Breast epithelium (tissue), 3 donors: ENCODE data around the gene UNC5B.

Experiments used
- CTCF ChIP-seq, 3 donors: fragments of 450-650 bp; IDR thresholded peaks; one replicate each; pipeline ENCODE4 v1.5.1; 2016 to 2017; ENCODE audit warnings: antibody characterized with exemption in 3 of 3, mild to moderate bottlenecking in 3 of 3, moderate library complexity in 3 of 3
- POLR2A ChIP-seq: fragments of 450-650 bp; IDR thresholded peaks from one replicate; pipeline ENCODE4 v1.6.1; 2016; ENCODE audit warnings: antibody characterized with exemption, mild to moderate bottlenecking, moderate library complexity
- POLR2AphosphoS5 ChIP-seq, 3 donors: sonication (generic); formaldehyde crosslinking; IDR thresholded peaks; one replicate each; pipeline ENCODE4 v1.6.1; 2017; ENCODE audit warnings: antibody characterized with exemption in 3 of 3

DNA sequence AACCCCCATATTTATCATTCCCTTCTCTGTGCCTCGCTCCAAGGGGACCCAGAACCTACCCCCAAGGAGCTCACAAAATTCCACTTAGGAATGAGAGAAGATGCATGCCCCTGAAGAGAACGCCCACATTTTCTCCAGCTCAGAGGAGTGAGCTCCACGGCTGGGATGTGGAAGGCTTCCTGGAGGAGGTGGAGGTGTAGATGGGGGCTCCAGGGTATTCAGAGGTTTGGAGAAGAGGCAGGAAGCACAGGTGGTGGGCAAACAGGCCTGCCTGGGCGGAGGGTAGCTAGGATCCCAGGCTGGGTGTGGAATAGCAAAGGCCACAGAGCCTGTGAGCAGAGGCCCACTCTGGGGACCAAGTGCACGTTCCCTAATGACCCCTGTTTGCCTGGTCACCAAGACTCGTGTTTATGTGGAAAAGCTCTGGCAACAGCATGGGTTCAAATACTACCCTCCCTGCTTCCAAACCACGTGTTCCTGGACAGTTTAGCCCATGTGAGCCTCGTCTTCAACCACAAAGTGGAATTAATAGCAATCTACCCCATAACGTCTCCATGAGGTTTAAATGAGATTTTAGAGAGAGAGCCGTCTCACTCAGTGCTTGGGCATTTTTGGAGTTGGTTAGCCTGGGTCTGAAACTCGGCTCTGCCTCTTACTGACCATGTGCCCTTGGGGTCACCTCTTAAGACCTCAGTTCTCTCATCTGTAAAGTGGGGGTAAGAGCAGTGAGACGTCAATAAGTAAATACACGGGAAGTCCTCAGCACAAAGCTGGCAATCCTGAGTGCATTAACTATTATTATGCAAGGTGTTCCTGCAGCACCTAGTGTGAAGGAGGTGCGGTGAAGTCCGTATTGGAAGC lies 24.7 kb downstream of the UNC5B start:
- TF ChIP-seq CTCF (IDR thresholded peaks at IDR 0.05) (no peak), POLR2A (no peak), POLR2AphosphoS5 (IDR thresholded peaks at IDR 0.05) (no peak)
